ENCODE data around the gene RGS17. TPM values are rescaled to one million over a fixed set of nuclear protein-coding genes. Genes with fewer than 3 reads are reported as not detected.

Gene RGS17
- total and polyA plus RNA-seq, 2 of the 13 experiments (the other 11 are each of a cell fraction or from before 2014, with no cell fraction given): 0.04 TPM; not detected in 1

- TF ChIP-seq, protein P1, sequence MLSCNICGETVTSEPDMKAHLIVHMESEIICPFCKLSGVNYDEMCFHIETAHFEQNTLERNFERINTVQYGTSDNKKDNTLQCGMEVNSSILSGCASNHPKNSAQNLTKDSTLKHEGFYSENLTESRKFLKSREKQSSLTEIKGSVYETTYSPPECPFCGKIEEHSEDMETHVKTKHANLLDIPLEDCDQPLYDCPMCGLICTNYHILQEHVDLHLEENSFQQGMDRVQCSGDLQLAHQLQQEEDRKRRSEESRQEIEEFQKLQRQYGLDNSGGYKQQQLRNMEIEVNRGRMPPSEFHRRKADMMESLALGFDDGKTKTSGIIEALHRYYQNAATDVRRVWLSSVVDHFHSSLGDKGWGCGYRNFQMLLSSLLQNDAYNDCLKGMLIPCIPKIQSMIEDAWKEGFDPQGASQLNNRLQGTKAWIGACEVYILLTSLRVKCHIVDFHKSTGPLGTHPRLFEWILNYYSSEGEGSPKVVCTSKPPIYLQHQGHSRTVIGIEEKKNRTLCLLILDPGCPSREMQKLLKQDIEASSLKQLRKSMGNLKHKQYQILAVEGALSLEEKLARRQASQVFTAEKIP (CRISPR knock-in tag; IDR thresholded peaks at IDR 0.05; ENCODE audit: borderline replicate concordance): no peak
- TF ChIP-seq ZNF124 (CRISPR knock-in tag; IDR thresholded peaks at IDR 0.05) (no peak), CC2D1A (CRISPR knock-in tag; IDR thresholded peaks at IDR 0.05) (no peak), ARHGAP35 (CRISPR knock-in tag; IDR thresholded peaks at IDR 0.05; ENCODE audit: borderline replicate concordance) (no peak), IKZF1 (IDR thresholded peaks at IDR 0.05) (no peak), ZBTB40 (IDR thresholded peaks at IDR 0.05) (no peak), ZBTB40 (CRISPR knock-in tag; IDR thresholded peaks at IDR 0.05) (no peak), MAX (IDR thresholded peaks at IDR 0.05) (no peak), ZNF83 (CRISPR knock-in tag; IDR thresholded peaks at IDR 0.05; ENCODE audit: borderline replicate concordance) (no peak), ATAD3A (CRISPR knock-in tag; IDR thresholded peaks at IDR 0.05) (no peak), ATF1 (CRISPR knock-in tag; IDR thresholded peaks at IDR 0.05) (0 out of 2 replicates have a peak, but pooled peaks have one; percentile 26), ZNF546 (CRISPR knock-in tag; conservative IDR thresholded peaks at IDR 0.05) (no peak)
- TF ChIP-seq, protein P2, sequence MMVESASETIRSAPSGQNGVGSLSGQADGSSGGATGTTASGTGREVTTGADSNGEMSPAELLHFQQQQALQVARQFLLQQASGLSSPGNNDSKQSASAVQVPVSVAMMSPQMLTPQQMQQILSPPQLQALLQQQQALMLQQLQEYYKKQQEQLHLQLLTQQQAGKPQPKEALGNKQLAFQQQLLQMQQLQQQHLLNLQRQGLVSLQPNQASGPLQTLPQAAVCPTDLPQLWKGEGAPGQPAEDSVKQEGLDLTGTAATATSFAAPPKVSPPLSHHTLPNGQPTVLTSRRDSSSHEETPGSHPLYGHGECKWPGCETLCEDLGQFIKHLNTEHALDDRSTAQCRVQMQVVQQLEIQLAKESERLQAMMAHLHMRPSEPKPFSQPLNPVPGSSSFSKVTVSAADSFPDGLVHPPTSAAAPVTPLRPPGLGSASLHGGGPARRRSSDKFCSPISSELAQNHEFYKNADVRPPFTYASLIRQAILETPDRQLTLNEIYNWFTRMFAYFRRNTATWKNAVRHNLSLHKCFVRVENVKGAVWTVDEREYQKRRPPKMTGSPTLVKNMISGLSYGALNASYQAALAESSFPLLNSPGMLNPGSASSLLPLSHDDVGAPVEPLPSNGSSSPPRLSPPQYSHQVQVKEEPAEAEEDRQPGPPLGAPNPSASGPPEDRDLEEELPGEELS (CRISPR knock-in tag; IDR thresholded peaks at IDR 0.05): no peak
- TF ChIP-seq, protein P3, sequence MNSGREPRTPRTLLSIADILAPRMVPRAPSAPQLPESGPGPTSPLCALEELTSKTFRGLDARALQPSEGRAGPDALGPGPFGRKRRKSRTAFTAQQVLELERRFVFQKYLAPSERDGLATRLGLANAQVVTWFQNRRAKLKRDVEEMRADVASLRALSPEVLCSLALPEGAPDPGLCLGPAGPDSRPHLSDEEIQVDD (CRISPR knock-in tag; IDR thresholded peaks at IDR 0.05; ENCODE audit: borderline replicate concordance): no peak
- TF ChIP-seq, protein P4, sequence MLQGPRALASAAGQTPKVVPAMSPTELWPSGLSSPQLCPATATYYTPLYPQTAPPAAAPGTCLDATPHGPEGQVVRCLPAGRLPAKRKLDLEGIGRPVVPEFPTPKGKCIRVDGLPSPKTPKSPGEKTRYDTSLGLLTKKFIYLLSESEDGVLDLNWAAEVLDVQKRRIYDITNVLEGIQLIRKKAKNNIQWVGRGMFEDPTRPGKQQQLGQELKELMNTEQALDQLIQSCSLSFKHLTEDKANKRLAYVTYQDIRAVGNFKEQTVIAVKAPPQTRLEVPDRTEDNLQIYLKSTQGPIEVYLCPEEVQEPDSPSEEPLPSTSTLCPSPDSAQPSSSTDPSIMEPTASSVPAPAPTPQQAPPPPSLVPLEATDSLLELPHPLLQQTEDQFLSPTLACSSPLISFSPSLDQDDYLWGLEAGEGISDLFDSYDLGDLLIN (CRISPR knock-in tag; IDR thresholded peaks at IDR 0.05; ENCODE audit: borderline replicate concordance): no peak
Observed at GRCh38 chr6:153028963-153029362, 102.1 kb downstream of the RGS17 start (continued).
